Cerebellar cortex (tissue), 1 donor: ENCODE data around the gene C4A.
A peak's percentile ranks its signal among the peaks of the same experiment; 100 is the strongest.
"Not testable (repeated sequence)": the region's sequence is repeated elsewhere in the genome, so short reads cannot be mapped to it uniquely, and the experiment has no call there.

ENCODE experiments used
- DNase-seq: peaks from one replicate; pipeline ENCODE4 v3.0.0-alpha.2; 2015; ENCODE audit warnings: low spot score

The C4A gene

DNA sequence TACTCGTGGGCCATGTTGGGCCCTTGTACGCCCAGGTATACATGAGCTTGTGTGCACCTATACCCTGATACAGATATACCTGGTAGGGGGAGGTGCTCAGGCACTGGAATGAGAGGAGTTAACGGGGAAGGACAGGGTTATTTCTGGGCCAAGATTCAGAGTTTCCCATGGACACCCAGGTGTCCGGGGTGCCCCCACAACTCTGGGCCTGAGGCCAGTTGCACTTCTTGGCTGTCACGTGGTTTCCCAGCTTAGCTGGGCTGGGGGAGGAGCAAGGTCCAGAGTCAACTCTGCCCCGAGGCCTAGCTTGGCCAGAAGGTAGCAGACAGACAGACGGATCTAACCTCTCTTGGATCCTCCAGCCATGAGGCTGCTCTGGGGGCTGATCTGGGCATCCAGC, at the start of gene C4A:
TSS of gene C4A (plus strand) at position 314 of the 400 bp plus-strand sequence. CDS start at position 365, 51 bp downstream.
- DNase-seq, result not testable (repeated sequence)

DNA sequence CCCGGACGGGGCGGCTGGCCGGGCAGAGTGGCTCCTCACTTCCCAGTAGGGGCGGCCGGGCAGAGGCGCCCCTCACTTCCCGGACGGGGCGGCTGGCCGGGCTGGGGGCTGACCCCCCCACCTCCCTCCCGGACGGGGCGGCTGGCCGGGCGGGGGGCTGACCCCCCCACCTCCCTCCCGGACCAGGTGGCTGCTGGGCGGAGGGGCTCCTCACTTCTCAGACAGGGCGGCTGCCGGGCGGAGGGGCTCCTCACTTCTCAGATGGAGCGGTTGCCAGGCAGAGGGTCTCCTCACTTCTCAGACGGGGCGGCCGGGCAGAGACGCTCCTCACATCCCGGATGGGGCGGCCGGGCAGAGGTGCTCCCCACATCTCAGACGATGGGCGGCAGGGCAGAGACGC, 49.7 kb upstream of the C4A start:
- DNase-seq, result not testable (repeated sequence)

DNA sequence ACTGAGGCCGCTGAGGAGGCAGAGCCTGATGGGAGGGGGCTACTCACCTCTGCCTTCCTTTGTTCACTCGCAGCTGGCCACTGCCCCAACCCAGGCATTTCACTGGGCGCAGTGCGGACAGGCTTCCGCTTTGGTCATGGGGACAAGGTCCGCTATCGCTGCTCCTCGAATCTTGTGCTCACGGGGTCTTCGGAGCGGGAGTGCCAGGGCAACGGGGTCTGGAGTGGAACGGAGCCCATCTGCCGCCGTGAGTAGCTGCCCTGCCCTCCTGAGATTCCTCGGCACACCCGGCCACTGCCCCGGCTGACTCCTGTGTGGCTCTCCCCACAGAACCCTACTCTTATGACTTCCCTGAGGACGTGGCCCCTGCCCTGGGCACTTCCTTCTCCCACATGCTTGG, 48.3 kb upstream of the C4A start:
- DNase-seq, result no peak

DNA sequence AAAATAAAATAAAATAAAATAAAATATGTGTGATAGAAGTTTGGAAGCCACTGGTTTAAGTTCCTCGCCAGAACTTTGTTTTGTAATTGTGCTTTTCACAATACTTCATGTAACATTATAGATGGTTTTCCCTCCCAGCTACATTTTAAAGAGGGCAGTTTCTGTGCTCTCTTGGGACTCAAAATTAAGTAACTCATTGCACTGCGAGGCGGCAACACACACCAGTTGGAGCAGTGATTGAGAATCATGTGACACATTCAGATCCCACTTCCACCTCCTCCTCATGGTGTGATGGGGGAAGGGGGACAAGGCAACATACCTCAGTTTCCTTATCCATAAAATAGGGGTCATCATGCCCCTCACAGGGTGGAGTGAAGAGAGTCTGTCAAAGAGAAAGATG, 46.8 kb upstream of the C4A start:
- no peak for DNase-seq

DNA sequence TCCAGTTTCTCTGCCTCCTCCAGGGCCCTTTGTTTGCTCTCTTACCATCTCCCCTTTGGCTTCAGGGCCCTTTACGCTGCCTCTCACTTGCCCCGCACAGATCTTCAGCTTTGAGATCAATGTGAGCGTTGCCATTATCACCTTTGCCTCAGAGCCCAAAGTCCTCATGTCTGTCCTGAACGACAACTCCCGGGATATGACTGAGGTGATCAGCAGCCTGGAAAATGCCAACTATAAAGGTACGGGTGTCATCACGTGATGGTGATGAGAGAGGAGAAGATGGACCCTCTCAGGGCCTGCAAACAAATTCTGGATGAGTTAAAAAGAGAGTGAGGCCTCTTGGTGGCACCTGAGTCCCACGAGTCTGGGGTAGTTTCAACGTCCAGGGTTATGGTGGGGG, 46.0 kb upstream of the C4A start:
- no peak for DNase-seq

DNA sequence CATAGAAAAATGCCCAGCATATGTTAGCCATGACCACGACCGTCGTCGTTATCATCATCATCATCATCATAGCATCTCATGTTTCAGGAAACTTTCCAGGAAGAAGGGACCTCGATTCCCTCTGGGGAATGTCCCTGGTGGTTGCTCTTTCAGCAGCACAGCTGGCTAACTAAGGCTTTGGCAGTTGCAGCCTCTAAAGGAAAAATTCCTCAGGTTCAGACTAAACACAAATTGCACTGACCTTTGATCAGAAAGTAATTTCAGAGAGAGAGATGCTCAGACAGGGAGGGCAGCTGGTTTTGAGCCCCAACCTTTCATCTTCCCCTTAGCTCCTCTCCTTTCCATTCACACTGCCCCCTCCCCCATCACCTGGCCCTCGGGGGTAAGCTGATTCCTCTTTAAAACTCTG, 41.6 kb upstream of the C4A start:
- no peak for DNase-seq

DNA sequence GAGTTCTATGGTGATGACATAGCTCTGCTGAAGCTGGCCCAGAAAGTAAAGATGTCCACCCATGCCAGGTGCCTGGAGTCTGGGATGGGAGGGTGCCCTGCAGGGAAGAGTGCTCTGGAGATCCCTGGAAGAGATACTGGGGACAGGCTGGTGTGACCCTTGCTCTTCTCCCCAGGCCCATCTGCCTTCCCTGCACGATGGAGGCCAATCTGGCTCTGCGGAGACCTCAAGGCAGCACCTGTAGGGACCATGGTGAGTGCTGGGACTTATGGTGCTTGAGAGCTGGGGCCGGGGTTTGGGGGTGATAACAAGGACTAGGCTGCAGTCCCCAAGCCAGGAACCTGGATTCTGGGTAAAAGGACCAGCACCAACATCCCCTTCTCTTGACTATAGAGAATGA, 38.1 kb upstream of the C4A start:
- DNase-seq, result no peak

DNA sequence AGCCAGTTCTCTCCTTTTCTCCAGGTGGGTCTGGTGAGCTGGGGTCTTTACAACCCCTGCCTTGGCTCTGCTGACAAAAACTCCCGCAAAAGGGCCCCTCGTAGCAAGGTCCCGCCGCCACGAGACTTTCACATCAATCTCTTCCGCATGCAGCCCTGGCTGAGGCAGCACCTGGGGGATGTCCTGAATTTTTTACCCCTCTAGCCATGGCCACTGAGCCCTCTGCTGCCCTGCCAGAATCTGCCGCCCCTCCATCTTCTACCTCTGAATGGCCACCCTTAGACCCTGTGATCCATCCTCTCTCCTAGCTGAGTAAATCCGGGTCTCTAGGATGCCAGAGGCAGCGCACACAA, 36.7 kb upstream of the C4A start:
- no peak for DNase-seq

DNA sequence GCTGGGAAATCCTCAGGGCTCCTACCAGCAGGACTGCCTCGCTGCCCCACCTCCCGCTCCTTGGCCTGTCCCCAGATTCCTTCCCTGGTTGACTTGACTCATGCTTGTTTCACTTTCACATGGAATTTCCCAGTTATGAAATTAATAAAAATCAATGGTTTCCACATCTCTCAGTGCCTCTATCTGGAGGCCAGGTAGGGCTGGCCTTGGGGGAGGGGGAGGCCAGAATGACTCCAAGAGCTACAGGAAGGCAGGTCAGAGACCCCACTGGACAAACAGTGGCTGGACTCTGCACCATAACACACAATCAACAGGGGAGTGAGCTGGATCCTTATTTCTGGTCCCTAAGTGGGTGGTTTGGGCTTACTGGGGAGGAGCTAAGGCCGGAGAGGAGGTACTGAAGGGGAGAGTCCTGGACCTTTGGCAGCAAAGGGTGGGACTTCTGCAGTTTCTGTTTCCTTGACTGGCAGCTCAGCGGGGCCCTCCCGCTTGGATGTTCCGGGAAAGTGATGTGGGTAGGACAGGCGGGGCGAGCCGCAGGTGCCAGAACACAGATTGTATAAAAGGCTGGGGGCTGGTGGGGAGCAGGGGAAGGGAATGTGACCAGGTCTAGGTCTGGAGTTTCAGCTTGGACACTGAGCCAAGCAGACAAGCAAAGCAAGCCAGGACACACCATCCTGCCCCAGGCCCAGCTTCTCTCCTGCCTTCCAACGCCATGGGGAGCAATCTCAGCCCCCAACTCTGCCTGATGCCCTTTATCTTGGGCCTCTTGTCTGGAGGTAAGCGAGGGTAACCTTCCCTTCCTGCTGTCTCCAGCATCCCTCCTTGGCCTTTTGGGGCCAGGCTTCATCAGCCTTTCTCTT, 36.1 kb upstream of the C4A start, which contains the start of gene CFB:
TSS of gene CFB (plus strand) at position 589 of the 863 bp plus-strand sequence. CDS start at position 716, 127 bp downstream.
- no peak for DNase-seq

DNA sequence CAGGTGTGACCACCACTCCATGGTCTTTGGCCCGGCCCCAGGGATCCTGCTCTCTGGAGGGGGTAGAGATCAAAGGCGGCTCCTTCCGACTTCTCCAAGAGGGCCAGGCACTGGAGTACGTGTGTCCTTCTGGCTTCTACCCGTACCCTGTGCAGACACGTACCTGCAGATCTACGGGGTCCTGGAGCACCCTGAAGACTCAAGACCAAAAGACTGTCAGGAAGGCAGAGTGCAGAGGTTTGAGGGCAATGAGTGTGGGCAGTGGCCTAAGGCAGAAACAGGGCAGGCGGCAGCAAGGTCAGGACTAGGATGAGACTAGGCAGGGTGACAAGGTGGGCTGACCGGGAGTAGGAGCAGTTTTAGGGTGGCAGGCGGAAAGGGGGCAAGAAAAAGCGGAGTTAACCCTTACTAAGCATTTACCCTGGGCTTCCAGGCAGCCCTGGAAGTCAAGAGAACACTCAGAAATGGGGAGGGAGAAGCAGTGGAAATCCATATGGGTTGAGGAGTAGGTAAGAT, 35.4 kb upstream of the C4A start:
- DNase-seq, result no peak

DNA sequence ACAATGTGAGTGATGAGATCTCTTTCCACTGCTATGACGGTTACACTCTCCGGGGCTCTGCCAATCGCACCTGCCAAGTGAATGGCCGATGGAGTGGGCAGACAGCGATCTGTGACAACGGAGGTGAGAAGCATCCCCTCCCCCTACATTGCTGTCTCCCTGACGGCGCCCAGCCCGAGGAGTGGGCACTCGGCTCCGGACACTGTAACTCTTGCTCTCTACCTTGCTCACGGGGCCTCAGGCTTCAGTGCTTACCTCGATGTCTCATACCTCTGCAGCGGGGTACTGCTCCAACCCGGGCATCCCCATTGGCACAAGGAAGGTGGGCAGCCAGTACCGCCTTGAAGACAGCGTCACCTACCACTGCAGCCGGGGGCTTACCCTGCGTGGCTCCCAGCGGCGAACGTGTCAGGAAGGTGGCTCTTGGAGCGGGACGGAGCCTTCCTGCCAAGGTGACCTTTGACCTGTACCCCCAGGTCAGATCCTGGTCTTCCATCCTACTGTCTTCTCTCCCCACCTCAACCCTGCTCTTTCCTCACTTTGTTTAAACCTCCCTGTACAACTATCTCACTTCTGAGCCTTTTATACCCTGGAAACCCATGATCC, 34.7 kb upstream of the C4A start:
- no peak for DNase-seq

DNA sequence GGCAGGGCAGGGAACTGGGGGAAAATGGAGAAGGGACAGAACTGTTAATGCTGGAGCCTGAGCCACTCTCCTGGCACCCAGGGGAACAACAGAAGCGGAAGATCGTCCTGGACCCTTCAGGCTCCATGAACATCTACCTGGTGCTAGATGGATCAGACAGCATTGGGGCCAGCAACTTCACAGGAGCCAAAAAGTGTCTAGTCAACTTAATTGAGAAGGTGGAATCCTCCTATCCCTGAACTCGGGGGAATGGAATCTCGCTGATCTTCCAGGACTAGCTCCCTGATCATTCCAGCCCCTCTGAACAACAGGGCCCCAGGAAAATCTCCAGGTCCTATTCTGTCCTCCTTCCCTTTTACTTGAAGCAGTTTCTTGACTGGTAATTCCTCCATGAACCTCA, 34.0 kb upstream of the C4A start:
- DNase-seq, result no peak

DNA sequence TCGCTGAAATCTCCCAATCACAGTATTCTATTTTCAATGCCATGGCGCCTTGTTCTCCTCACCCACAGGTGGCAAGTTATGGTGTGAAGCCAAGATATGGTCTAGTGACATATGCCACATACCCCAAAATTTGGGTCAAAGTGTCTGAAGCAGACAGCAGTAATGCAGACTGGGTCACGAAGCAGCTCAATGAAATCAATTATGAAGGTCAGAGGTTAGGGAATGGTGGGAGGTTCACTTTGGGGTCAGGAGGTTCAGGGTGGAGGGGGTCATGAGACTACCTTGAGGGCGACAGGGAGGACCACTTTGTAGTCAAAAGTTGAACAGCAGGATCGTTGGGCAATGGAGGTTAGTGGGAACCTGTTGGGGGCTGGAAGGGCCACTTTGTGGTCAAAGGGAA, 33.6 kb upstream of the C4A start:
- DNase-seq, result no peak

DNA sequence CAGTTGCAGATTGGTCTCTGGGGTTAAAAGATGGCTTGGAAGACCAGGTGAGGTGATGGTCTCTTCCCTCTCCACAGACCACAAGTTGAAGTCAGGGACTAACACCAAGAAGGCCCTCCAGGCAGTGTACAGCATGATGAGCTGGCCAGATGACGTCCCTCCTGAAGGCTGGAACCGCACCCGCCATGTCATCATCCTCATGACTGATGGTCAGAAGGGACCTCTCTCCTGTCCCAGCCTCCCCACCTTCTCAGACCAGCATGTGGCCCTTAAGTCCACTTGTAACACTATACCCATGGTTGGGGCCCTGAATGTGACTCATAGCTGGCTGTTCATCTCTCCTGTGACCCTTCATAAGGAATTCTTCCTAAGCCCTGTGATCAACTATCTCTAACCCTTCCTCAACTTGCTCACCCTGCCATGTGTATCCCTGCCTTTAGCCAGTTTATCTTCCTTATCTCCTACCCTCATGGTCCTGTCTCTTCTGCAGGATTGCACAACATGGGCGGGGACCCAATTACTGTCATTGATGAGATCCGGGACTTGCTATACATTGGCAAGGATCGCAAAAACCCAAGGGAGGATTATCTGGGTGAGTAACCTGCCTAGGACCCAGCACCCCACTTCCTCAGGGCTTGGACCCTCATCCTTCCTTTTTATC, 33.0 kb upstream of the C4A start:
- DNase-seq, result no peak

DNA sequence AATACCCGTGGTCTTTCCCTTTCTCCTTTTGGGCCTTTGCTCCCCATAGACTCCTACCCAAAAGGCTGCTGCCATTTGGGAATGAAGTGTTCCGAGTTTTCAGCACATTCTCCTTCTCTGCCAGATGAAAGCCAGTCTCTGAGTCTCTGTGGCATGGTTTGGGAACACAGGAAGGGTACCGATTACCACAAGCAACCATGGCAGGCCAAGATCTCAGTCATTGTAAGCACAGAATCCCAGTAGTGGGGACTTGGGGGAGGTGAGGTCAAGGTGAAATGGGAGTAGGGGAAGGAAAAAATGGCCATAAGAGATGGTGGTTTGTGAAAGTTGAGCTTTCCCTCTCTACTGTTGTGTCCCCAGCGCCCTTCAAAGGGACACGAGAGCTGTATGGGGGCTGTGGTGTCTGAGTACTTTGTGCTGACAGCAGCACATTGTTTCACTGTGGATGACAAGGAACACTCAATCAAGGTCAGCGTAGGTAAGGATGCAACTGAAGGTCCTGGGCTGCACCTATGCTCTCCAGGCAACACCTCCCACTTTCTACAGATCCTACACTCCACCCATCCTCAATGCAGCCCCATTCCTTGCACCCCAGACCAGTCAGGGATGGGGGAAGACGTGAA, 31.8 kb upstream of the C4A start:
- no peak for DNase-seq

DNA sequence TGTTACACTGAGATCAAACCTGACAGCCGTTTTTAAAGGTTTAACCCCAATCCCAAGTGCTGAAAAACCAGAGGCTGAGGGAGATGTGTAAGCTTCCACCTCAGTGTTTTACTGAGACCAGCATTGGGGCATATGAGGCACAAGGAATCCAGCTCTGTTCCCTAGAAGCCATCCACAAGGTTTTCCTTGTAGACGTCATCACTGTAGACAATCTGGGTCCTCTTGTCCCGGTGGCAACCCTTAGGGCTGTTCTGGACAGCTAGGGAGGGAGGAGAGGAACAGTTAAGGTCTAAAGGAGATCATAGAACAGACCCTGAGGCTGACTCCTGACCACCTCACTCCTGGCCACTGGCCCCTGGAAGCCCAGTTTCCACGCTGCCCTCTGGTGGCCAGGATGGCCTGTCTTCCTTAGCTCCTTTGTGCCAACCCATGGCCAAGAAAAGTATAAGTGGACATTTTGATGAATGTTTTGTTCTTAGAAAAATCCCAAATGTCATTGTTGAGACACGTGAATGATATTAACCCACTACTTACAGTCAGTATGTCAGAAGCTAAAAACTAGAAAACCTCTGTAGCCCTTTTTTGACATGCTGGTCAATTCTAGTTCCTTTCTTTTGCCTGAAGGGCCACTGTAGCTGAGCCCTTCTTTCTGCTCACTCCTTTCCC, 29.6 kb upstream of the C4A start:
- peak; percentile 66 for DNase-seq

DNA sequence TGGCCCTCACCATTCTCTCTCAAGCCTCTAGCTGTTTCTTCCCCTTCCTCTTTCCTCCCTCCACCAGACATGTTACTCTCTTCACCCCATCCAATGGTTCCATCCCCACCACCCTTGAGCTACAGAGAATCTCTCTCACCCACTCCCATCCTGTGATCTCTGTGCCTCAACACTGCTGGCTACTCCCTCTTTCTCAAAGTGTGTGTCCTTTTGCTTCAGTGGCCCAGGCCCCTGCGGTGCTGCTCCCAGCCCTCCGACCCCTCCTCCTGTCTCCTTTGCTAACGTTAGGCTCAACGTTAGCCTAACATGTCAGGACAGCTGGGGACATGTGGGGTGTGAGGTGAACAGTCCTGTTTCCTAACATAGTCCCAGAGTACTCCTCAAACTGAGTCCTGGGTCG, 29.0 kb upstream of the C4A start:
- DNase-seq, result no peak

DNA sequence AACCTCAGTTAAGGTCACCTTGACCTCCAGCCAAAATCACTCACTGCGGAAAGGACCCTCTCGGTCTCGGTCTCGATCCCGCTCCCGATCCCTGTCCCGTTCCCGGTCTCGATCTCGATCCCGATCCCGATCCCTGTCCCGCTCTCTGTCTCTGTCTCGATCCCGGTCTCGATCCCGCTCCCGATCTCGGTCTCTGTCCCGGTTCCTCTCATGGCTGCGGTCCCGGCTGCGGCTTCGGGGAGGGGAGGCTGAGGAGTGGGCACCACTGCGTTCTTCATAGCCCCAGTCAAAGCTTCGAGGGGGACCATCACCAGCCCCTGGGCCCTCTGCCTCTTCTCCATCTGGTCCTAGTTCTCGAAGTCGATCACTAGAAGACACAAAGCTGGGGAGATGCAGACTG, 27.3 kb upstream of the C4A start:
- DNase-seq, result no peak

DNA sequence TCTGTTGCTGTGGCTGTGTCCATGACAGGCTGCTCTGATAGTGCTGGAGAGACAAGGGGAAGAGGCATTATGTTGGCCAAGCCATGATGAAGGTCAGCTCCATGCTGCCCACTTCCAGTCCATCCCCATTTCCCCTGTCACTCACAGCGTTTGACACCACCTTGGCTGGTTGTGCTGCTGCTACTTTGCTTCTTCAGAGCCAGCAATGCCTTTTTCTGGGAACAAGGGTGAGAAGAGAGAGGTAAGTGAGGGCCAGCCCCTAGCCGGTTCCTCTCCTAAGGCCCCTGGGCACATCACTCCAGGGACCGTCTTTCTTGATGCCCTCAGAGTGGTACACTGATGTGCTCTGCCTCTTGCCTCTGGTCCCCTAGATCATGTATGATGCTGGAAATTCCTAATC, 25.1 kb upstream of the C4A start:
- no peak for DNase-seq

DNA sequence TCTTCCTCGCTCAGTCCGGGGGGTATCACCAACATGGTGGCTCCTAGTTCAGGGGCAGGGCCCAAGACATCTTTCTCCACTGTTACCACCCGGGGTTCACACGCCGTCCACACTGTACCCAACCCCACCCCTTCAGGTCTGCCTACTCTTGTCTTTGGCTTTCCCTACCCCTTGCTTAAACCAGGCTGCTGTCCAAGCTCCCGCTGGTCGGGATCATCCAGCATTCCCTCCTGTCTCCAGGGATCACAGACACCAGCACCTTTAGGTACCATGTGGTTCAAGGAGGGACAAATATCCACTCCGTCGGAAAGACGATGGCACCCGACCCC, 23.5 kb upstream of the C4A start:
- DNase-seq, result no peak

DNA sequence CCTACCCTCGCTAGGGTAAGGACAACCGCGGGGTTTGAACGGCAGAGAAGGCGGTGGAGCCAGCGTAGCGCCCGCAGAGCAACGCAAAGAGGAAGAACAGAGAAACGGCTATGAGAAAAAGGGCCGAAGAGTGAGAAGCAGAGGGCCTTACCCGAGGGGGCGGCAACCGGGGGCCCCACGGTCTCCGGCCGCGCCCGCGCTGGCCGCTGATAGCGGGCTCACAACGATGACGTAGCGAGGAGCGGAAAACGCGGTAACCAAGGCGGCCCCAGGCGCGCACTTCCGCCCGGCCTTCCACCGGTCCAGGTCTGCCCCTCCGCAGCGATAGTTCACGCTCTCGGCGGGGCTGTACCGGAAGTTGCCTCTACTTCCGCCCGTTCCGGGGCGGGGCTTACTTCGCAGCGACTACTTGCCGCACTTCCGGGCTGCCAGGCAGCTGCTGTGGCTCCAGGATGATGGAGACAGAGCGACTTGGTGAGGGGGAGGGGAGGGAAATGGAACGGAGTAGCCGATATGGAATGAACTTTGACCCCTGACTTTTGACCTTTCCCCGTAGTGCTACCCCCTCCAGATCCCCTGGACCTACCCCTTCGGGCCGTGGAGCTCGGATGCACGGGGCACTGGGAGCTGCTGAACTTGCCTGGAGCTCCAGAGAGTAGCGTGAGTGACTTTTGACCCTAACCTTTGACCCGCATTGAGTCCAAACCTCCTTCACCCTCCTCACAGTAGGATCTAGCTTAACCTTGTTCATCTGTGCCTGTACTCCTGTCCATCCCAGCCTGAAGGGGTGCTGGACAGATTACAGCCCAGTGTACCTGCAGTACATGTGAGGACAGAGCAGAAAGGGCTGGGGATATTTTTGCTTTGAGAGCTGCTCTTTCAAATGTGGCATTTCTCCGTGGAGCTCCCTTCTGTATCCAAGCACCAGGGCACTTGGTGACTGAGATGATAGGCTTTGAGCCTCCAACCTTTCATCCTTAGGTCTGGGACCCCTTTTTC, 22.8 kb upstream of the C4A start, which contains the start of the genes NELFE and SKIC2:
TSS of gene NELFE (minus strand) at position 231 of the 999 bp plus-strand sequence. CDS start 525 bp downstream, outside the sequence.
TSS of gene SKIC2 (plus strand) at position 435 of the 999 bp plus-strand sequence. CDS start at position 453, 18 bp downstream.
- peak; percentile 98 for DNase-seq
